Measurements from ENCODE around the gene WDR74.

GRCh38 chr11:62865635-62866034 is 26.2 kb upstream of the WDR74 start:
- TF ChIP-seq POLR2A (IDR thresholded peaks at IDR 0.05; ENCODE audit: low read depth, low read length) (no peak), POLR2AphosphoS5 (IDR thresholded peaks at IDR 0.05; ENCODE audit: low read depth, low read length) (no peak), TAF1 (IDR thresholded peaks at IDR 0.05; ENCODE audit: low read depth, low read length) (no peak), PAX5 (IDR thresholded peaks at IDR 0.05; ENCODE audit: insufficient read depth, low read length, severe bottlenecking) (no peak), SPI1 (IDR thresholded peaks at IDR 0.05; ENCODE audit: low read depth, low read length) (no peak), POU2F2 (IDR thresholded peaks at IDR 0.05; ENCODE audit: low read depth, low read length) (no peak)

Data from GM12891 (cell line).